Activated T-helper 1 cell treated with Interleukin-2 at 50 U/mL for 16 hours (primary cell): ENCODE data around the gene SH3BGRL2.

Source experiments
- DNase-seq: peaks from one replicate; pipeline ENCODE4 v3.0.0-alpha.2; 2020; ENCODE audit warnings: low read depth

Gene SH3BGRL2

DNA sequence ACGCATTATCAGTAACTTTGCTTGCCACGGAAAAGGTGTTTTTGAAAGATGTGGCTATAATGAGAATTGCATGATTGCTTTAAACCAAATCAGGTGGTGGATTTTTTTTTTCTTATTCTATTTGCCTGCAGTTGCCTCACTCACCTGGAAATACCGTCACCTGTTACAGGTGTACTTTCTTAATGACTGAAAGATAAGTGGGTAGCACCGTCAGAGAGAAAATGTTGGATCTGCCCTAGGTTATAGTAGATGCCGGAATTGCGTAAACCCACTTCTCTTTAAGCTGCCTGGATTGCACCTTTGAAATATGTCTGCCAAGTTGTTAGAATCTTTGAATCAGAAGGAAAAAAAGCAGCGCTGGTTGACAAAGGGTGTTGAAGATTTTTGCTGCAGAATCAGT is 68.5 kb downstream of the SH3BGRL2 start:
- DNase-seq = no peak

DNA sequence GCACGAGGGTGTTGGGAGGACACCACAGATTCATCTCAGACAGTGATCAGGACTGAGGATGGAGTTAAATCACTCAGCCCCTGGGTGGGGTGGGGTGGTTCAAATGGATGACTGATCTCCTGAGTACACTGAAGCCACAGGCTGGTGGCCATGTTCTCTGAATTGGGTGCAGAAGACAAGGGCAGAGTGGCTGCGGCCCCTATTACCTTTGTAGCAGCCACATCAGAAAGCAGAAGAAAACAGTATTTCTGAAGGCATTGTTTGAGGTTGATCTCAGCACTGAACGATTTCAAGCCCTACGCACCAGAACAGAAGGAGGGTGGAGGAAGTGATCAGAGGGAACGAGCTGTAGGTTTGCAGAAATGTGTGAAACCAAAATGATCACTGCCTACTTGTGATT is 71.6 kb downstream of the SH3BGRL2 start:
- DNase-seq = no peak

DNA sequence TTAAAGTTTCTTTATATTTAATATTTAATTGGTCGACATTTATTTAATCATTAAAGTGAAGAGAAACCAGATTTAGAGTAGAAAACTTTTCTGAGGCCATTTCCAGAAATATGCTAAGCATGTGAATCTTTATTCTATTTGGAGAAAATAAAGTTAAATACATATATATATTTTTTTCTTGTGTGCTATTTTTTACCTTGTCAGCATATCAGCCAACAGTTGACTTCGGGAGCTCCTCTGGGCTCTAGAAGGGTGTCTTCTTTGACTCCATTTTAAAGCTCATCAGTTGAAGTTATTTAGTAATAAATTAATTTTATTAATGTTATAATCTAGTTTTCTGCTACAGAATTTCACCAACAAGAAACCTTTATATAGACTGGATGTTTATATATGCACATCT is 73.1 kb downstream of the SH3BGRL2 start:
- DNase-seq = no peak

DNA sequence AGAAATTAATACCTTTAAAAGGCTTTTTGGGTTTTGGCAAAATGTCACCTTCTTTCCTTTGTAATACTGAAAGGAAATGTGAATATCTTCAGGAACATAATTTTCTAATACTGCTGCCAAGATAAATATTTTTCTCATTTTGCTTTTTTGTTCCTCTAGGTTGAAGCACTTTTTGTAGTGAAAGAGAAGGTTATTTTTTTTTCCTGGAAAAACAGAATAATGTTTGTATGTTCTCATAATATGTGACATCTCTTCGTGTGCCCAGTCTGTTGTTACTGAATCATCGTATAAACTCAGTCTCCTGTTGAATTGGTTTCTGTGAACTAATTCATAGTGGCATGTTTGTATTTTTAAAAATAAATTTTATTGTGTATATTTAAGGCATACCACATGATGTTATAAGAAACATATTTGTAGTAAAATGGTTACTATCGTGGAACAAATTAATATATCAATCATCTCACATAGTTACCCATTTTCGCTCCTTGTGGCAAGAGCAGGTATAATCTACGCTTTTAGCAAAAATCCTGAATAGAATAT is 74.4 kb downstream of the SH3BGRL2 start:
- no peak for DNase-seq

DNA sequence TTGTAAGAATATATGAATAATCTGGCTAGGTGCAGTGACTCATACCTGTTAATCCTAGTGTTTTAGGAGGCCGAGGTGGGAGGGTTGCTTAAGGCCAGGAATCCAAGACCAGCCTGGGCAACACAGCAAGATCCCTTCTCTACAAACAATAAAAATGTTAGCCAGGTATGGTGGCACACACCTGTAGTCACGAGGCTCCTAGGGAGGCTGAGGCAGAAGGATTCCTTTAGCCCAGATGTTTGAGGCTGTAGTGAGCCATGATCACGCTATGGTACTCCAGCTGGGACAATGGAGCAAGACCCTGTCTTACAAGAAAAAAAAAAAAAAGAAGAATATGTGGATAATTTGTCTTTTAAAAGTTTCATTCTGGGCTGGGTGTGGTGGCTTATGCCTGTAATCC is 75.4 kb downstream of the SH3BGRL2 start:
- DNase-seq = no peak

DNA sequence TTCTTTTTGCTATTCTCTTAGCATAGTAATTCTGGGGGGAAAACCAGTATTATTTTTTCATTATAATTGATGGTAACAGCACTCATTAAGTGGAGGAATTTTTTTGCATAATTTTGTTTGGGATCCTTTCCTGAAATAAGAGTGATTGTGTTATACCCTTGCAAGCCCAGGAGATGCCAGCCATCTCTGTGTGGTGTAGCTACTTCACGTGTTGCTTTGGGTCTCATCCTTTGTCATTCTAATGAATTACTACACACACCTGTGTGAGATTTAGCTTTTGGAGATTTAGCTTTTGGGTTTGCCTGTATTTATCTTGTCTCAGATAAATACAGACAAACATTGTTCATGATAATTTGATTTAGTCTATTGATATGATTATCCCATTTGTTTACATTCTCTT is 76.5 kb downstream of the SH3BGRL2 start:
- no peak for DNase-seq

DNA sequence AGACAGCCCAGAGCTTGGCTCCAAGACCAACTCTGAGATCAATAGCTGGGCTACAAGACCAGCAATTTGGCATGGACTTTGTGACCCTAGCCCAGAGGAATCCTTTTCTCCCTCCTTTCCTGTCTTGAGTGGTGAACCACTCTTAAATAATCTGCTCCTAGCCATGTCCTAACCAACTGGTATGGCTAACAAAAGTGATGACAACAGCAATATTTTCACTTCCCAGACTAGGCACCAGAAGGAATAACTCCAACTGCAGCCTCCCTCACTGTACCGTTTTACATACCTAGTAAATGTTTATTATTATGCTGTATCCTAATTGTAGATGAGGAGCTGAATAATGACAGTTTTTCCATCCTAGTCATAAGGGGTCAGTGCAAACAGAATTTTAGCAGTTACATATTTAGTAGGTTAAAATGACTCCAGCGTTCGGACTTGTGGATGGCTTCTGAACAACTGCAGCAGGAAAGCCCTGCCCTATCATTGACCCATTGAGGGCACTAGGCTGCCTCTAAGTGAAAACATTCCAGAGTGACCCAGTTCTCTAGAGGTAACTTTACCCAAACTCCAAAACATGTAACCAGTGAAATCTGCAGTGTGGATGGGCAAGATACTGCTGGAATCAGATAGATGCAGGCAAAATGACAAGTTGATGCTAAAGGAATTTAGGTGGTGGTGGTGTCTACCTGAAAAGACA is 77.1 kb downstream of the SH3BGRL2 start:
- DNase-seq = no peak

DNA sequence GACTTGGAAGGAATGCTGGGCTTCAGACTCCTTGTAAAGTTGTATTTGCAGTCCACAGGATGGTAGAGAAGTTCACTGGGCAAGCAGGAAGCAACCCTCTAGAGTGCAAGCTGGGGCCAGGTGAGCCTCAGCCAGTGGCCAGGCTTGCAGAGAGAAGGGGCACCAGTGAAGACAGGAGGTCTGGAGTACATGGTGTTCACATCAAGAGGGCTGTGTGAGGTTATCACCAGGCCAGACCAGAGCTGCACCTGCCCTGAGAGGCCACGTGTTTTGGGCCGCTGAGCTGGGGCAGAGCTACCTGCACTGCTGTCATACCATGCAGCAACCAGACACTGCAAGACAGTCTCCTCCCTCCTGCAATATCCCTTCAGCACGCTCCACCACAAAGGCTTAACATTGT is 79.0 kb downstream of the SH3BGRL2 start:
- DNase-seq = no peak

DNA sequence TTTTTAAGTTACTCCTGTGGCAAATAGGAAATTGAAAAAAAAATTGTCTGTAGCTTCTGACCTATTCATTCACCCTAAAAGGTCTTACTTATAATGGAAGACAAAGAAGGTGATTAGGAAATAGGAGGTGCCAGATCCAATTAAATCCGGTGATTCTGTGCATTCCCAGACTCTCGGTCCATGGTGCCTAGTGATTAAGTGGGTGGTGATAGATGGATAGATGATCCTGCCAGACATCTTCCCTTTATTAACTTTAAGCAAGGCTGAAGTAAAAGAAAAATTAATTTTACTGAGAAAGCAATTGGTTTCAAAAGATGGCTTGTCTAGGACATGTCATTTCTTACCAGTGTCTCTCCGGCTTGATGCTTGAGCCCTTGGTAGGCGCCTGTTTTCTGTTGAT is 80.0 kb downstream of the SH3BGRL2 start:
- no peak for DNase-seq

DNA sequence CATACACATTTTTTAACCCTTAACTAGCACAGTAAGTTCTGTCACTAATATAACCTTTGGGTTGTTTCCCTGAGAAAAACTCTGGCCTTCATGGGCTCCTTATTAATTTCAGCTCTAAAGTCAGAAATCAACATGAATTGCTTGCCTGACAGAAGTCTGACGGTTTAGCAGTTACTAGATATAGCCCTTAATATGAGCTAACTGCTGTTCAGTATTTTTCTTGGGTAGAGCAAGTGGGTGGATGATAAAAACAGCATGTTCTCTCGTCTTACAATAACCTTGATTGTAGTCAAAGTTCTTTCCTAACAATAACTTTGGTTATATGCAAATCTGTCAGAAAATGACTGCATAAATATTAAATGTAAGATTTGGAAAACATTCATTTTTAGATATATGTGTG is 81.0 kb downstream of the SH3BGRL2 start:
- no peak for DNase-seq

DNA sequence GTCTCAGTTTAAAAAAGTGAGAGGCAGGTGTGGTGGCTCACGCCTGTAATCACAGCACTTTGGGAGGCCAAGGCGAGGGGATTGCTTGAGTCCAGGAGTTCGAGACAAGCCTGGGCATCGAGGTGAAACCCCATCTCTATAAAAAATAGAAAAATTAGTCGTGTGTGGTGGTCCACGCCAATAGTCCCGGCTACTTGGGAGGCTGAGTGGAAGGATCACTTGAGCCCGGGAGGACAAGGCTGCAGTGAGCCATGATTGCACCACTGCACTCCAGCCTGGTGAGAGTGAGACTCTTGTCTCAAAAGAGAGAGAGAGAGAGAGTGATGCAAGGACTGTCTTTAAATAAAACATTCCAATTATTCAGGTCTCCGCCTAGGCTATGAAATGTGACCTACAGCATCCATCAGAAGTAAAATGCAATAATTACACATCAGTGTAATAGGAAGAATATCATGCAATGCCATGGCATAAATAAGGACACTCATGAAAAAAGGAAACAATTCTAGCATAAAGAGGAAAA is 81.5 kb downstream of the SH3BGRL2 start:
- DNase-seq = no peak

DNA sequence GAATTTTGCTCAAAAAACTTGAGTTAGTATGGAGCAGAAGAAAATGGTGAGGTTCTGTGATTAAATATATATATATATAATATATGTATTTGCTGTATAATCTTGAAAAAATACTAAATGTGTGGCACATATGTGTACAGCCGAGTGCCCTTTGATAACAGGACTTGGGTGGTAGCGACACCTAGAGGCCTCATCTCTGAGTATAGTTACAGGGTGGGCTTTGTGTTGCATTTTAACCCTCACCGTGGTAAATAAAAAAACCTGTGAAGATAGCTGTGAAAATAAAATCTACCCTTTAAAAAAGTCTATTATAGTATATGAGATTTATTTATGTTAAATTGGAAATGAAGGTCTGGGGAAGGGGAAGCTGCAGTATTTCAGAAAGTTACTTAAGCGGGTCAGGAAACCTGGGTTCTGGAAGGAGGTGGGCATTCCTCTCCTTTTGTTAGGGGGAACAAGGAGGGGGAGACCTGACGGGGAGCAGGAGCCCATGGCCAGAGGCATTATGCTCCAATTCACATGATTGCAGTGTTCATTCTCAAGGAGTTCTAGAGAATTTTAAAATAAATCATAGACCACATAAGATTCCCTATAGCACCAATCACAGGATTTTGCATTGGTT is 82.7 kb downstream of the SH3BGRL2 start:
- DNase-seq = peak; percentile 4

DNA sequence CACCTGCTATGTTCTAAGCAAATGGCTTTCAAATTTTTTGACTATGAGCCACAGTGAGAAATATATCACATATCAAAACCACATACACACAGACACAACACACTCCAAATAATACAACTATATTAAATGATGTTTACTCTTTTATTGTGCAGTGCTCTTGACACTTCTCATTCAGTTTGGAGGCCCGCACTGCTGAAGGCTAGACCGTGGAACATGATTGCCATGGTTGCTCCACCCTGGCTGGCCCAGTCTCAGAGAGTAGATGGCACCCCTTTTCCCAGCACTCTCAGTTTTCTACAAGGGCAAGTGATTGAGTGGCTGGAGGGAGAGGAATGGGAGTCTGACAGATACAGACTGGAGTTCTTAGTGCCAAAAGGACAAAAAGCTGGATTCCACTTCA is 86.9 kb downstream of the SH3BGRL2 start:
- no peak for DNase-seq

DNA sequence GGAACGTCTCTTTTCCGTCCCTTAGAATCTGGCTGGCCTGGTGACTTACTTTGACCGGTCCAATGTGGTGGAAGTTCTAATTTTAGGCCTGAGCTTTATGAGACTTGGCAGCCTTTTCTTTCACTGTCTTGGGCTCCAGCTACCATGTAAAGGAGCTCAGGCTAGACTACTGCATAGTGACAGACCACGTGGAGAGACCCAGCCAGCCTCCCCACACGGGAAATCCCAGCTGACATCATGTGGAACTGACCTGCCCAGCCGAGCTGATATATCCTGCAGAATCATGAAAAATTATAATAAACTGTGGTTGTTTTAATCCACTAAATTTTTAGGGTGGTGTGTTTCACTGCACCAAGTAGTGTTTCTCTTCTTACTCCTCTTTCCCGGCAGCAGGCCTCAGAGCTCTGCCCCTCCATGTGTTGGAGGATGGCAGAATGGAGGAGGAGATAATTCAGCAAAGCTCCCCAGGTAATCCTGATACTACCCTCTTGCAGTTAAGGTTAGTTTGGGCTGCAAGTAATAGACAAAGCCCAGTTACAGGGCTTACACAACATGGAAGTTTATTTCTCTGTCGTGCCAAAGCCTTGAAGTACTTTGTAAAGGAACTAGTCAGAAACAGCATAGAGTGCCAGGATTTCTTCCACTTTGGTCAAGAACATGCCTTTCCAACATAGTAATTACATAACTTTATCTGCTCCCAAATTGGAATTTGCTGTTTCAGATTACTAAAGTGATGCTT is 87.5 kb downstream of the SH3BGRL2 start:
- DNase-seq = no peak

DNA sequence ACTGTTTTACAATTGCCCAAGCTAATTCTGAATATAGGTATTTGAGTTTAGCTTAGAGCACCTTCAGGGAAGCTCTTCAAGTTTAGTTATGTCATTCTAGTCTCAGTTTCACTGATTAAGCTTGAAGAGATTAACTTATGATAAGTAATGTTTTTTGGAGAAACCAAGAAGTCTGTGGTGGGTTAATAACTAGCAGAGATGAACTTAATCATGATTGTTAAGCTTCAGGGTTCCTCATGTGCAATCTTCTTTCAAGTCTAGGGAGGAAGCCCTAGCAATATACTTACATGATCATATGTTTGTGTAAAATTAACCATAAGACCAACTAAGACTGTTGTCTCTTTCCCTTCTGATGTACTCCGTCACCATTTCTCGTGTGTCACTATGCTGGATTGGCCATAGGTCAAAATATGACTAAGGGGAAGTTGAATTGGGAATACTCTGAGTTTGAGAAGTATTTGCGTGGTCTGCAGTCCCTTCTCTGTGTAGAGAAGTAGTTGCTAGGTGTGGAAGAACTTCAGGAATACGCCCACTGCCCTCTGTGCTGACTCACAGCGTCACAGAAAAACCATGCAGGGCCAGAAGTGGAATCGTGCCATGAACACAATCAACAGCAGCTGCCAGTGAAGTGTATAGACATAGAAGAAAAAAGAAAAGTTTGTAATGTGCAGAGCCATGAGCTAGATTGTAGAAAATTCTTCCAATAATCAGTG is 88.3 kb downstream of the SH3BGRL2 start:
- no peak for DNase-seq

DNA sequence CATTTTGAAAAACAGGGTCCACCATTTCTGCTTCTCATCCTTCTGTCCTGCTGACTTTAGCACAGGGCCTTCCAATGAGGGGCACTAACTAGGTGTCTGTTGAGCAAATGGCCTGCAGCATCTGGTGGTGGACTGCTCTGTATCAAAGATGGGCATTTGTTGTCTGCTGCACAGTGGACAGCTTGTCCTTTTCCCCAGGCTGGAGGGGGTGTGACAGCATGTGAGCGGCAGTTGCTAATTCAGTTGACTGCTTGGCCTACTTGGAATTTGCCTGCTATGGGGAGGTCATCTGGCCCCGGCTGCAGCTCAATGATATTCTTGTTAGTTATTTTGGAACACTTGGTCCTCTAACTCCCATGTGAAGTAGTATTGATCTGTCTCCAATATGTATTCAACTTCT is 93.7 kb downstream of the SH3BGRL2 start:
- no peak for DNase-seq

DNA sequence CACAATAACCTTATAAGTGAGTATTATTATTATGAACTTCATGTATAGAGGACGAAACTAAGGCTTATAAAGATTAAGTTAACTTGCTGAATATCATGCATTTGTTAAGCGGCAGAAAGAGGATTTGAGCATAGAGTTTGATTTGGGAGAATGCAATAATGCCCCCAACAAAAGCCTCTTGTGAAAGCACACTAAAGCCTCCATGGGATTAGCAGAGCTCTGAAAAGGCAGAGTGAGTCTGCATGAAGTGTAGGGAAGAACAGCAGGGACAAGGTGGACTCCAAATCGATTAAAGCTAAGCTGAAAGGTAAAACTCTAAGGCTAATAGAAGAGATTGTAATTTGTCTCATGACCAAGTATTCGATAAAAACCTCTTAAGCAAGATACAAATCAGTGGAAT is 100.3 kb downstream of the SH3BGRL2 start:
- DNase-seq = no peak

DNA sequence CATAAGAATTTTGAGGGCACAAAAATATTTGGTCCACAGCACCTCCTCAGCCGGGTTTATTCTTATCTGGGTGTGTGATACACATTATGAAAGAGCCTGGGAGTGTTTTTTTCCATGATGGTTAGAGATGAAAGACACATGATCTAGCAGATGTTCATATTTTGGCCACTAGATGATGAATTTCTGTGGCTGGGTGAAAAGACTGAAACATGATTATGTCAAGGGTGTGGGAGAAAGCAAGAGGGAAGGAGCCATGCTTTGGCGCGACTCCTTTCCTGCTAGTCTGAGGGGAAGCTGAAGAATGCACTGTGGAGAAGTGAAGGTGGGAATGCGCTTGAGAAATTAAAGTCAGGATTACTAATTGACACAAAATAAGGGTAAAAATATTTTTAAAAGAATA is 102.3 kb downstream of the SH3BGRL2 start:
- no peak for DNase-seq

DNA sequence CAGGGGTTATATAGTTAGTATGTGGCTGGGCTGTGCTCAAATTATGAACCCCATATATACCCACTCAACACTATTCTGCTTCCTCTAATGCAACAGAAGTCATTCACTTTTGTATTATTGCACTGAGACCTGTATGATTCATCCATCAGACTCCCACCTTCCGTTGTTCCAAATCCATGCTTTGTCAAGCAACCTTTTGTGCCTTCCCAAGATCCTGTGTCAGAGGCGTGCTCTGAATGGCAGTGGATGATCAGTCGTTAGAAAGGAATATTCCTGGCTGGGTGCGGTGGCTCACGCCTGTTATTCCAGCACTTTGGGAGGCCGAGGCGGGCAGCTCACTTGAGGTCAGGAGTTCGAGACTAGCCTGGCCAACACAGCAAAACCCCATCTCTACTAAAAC is 103.2 kb downstream of the SH3BGRL2 start:
- DNase-seq = no peak

DNA sequence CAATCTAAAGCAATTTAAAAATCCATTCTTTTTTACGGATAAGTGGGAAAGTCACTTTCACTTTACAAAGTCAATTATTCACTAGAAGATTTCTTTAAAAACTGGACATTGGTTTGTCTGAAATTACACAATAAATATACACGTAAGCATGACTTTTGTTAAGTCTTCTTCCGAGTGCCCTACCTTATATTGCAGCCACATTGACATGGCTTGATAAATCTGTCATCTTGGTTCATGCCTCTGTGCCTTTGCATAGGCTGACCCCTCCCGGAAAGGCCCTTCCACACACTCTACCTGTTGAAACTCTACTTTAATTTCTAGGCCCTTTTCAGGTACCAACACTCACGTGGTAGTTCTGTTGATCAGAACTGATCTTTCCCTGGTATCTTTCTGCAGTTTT is 104.1 kb downstream of the SH3BGRL2 start:
- no peak for DNase-seq

DNA sequence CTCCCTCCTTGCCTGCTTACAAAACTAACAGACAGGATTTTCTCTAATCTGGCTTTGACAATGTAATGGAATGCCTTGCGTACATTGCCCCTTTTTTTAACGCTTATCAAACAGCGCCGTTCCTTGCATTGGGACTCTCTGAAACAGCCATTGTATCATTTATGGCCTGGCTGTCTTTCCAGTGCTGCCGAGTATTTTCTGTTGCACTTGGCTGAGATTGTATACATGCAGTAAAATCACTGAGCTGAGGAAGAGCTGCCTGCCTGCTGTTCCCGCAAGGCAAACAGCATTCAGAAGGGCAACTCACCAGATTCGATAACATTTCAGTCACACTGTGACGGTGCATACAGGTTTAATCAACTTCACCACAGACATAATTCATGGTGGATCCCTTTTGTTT is 106.0 kb downstream of the SH3BGRL2 start:
- DNase-seq = no peak

DNA sequence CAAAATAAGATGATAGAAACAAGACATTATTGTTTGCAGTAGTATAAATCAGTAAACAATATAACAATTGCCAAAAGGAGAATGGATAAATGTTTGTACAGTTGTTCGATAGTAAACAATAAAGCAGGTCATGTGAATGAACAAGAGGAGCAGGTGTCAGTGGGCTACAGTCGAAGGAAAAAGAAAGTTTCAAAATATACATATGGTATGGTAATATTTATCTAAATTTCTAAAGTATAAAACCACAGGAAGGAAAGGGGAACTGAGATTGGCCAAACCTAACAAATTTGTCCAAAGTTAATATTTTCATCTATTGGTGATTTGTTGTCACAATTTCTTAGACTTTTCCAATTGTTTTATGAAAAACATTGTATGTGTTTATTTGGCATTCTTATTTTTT is 110.9 kb downstream of the SH3BGRL2 start:
- DNase-seq = no peak
